ENCODE results near the gene EIF4G3. TPM values are rescaled to one million over a fixed set of nuclear protein-coding genes. Genes with fewer than 3 reads are reported as not detected.

EIF4G3 gene
- polyA plus RNA-seq, 3 donors = 5.1 to 34.2 (median 5.8) TPM

GRCh38 chr1:21000245-21000594 lies 176.5 kb downstream of the EIF4G3 start:
- no CpG with 5 or more reads among the region's 2 CpGs for WGBS (ENCODE audit: insufficient coverage)
- Histone ChIP-seq H3K9me3 (replicated peaks in 1 of 2; ENCODE audit: control insufficient read depth in 1 of 2, insufficient read depth in 1 of 2, low read length in 2 of 2) (no peaks in the 10 kb centered on the region), H3K4me1 (ENCODE audit: control insufficient read depth in 1 of 2, insufficient read depth in 2 of 2, low read length in 2 of 2) (peaks cover 8 to 21% of the 10 kb centered on the region in 2 donors), H3K27me3 (ENCODE audit: control insufficient read depth in 2 of 2, insufficient read depth in 2 of 2, low read length in 2 of 2) (no peaks in the 10 kb centered on the region), H3K9ac (ENCODE audit: insufficient read depth, low read length, poor library complexity, severe bottlenecking) (no peak overlapping the region), H4K20me1 (ENCODE audit: insufficient read depth, low read length) (peaks cover 5% of the 10 kb centered on the region), H3K4me2 (replicated peaks; ENCODE audit: extremely low read depth, low read length, poor library complexity, severe bottlenecking) (no peak overlapping the region), H3K27ac (ENCODE audit: low read depth in 1 of 2, low read length in 2 of 2) (no peak overlapping the region), H3K36me3 (replicated peaks in 1 of 2; ENCODE audit: control insufficient read depth in 1 of 2, insufficient read depth in 2 of 2, low read length in 2 of 2) (peaks cover 0 to 19% of the 10 kb centered on the region in 2 donors), H2AFZ (ENCODE audit: insufficient read depth, low read depth, low read length, poor library complexity, severe bottlenecking) (no peak overlapping the region), H3K4me3 (replicated peaks in 1 of 3; ENCODE audit: low read depth in 2 of 3, low read length in 3 of 3) (no peak overlapping the region), H3K79me2 (ENCODE audit: insufficient read depth, low read length) (no peaks in the 10 kb centered on the region)
- Mint-ChIP-seq H3K4me3 (no peak overlapping the region), H3K4me1 (peaks cover 31% of the 10 kb centered on the region), H3K27ac (peak overlapping the region in 3 of 7 donors; percentile 11 to 55 (median 14)), H3K27me3 (ENCODE audit: low read depth in 3 of 3) (no peaks in the 10 kb centered on the region), H3K36me3 (peaks cover 21 to 22% of the 10 kb centered on the region in 2 donors), H3K9me3 (no peaks in the 10 kb centered on the region)
- no peak for TF ChIP-seq CTCF (IDR thresholded peaks at IDR 0.05)
- intact Hi-C loops (cut with micrococcal nuclease) = no loop called here
- no peak for DNase-seq

DNA sequence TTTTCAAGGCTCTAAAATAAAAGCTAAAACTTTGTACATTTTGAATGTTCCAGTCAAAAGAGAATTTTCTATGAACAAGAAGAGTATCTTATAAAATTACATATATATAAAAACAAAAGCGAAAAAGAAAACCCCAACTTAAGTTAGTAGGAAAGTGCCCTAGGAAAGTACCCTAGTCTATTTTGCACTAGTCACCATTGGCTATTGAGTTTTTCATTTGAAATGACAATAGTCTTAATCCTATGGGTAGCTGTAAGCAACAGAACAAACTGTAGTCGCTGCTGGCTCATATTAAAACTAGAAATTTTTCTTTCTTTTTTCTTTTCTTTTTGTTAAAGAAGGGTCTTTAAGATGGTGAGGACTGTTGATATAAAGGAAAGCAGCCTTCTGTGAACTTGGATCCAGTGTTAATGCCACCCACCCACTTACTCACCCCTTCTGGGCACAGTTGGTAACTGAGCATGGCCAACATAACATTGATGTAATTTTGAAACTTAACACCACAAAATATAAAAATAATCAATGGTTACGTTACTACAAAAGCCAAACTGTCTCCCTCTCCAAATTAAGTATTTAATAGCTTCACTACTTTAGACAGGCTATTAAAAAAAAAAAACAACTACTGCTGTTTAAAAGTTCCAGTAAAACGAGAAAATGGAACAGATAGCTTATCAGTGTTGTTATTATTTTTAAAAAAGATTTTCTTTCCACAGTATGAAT lies 177.0 kb downstream of the EIF4G3 start:
- H3K27ac ChIP-seq (ENCODE audit: low read depth in 1 of 2, low read length in 2 of 2) = peak overlapping the region in 1 of 2 donors; percentile 3
- peaks cover 8 to 21% of the 10 kb centered on the region in 2 donors for H3K4me1 ChIP-seq (ENCODE audit: control insufficient read depth in 1 of 2, insufficient read depth in 2 of 2, low read length in 2 of 2)
- H3K79me2 ChIP-seq (ENCODE audit: insufficient read depth, low read length) = no peaks in the 10 kb centered on the region
- no peak for TF ChIP-seq CTCF (IDR thresholded peaks at IDR 0.05)
- intact Hi-C loops (cut with micrococcal nuclease) = no loop called here
- H3K9ac ChIP-seq (ENCODE audit: insufficient read depth, low read length, poor library complexity, severe bottlenecking) = no peak overlapping the region
- H3K4me1 Mint-ChIP-seq = peaks cover 31% of the 10 kb centered on the region
- H3K27me3 ChIP-seq (ENCODE audit: control insufficient read depth in 2 of 2, insufficient read depth in 2 of 2, low read length in 2 of 2) = no peaks in the 10 kb centered on the region
- no peak for DNase-seq
- no peaks in the 10 kb centered on the region for H3K27me3 Mint-ChIP-seq (ENCODE audit: low read depth in 3 of 3)
- WGBS (ENCODE audit: insufficient coverage) = no CpG with 5 or more reads among the region's 4 CpGs
- peaks cover 21 to 24% of the 10 kb centered on the region in 2 donors for H3K36me3 Mint-ChIP-seq
- H3K4me3 Mint-ChIP-seq = no peak overlapping the region
- H3K9me3 ChIP-seq (replicated peaks in 1 of 2; ENCODE audit: control insufficient read depth in 1 of 2, insufficient read depth in 1 of 2, low read length in 2 of 2) = no peaks in the 10 kb centered on the region
- peaks cover 0 to 19% of the 10 kb centered on the region in 2 donors for H3K36me3 ChIP-seq (replicated peaks in 1 of 2; ENCODE audit: control insufficient read depth in 1 of 2, insufficient read depth in 2 of 2, low read length in 2 of 2)
- H3K27ac Mint-ChIP-seq = peak overlapping the region in 2 of 7 donors; percentile 12 to 21
- H3K4me3 ChIP-seq (replicated peaks in 1 of 3; ENCODE audit: low read depth in 2 of 3, low read length in 3 of 3) = no peak overlapping the region
- no peak overlapping the region for H2AFZ ChIP-seq (ENCODE audit: insufficient read depth, low read depth, low read length, poor library complexity, severe bottlenecking)
- H3K9me3 Mint-ChIP-seq = no peaks in the 10 kb centered on the region
- H4K20me1 ChIP-seq (ENCODE audit: insufficient read depth, low read length) = peaks cover 5% of the 10 kb centered on the region
- no peak overlapping the region for H3K4me2 ChIP-seq (replicated peaks; ENCODE audit: extremely low read depth, low read length, poor library complexity, severe bottlenecking)
